ENCODE data around the gene LGALS3BP. TPM values are rescaled to one million over a fixed set of nuclear protein-coding genes. Genes with fewer than 3 reads are reported as not detected.

LGALS3BP gene
- total RNA-seq, 1 donor from 2014 or later: 488 TPM

DNA sequence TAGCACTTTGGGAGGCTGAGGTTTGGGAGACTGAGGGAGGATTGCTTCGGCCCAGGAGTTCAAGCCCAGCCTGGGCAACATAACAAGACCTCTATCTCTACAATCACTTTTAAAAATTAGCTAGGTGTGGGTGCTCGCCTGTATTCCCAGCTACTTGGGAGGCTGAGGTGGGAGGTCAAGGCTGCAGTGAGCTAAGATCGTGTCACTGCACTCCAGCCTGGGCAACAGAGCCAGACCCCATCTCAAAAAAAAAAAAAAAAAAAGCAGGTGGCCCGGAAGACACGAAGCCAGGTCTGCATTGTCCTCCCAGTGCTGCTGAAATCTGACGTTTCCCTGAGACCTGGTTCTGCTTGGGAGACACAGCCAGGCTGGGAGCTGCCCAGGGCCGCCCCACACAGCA, 35.7 kb downstream of the LGALS3BP start:
- TF ChIP-seq, protein P1, sequence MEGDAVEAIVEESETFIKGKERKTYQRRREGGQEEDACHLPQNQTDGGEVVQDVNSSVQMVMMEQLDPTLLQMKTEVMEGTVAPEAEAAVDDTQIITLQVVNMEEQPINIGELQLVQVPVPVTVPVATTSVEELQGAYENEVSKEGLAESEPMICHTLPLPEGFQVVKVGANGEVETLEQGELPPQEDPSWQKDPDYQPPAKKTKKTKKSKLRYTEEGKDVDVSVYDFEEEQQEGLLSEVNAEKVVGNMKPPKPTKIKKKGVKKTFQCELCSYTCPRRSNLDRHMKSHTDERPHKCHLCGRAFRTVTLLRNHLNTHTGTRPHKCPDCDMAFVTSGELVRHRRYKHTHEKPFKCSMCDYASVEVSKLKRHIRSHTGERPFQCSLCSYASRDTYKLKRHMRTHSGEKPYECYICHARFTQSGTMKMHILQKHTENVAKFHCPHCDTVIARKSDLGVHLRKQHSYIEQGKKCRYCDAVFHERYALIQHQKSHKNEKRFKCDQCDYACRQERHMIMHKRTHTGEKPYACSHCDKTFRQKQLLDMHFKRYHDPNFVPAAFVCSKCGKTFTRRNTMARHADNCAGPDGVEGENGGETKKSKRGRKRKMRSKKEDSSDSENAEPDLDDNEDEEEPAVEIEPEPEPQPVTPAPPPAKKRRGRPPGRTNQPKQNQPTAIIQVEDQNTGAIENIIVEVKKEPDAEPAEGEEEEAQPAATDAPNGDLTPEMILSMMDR (IDR thresholded peaks at IDR 0.05): no peak
- TF ChIP-seq POLR2AphosphoS5 (IDR thresholded peaks at IDR 0.05; ENCODE audit: insufficient read depth in 1 of 2, low read depth in 1 of 2) (no peak), POLR2A (IDR thresholded peaks at IDR 0.05) (no peak)
- H3K27me3 ChIP-seq: no peaks in the 10 kb centered on the region
- H3K27ac ChIP-seq: no peak overlapping the region
- no peaks in the 10 kb centered on the region for H3K4me1 ChIP-seq
- no peak for DNase-seq (ENCODE audit: extremely low spot score in 2 of 2)
- intact Hi-C loops (cut with DNase I): no loop called here
- no peaks in the 10 kb centered on the region for H3K36me3 ChIP-seq
- no peaks in the 10 kb centered on the region for H3K9me3 ChIP-seq
- H3K4me3 ChIP-seq: no peak overlapping the region

DNA sequence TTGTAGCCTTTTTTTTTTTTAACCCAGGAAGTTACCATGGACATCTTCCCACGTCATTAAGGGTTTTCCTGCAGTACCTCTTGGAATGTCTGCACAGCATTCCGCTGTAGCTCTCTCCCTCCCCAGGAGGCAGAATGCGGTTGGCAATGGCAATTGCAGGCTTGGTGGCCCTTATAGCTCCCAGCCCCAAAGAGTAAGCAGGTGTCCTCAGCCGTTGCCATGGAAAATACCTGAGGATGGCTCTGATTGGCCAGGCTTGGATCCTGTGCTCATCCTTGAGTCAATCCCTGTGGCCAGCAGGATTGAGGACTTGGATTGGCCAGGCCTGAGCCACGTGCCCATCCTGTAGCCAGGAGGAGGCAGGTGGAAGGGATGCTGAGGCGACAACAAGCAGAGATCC, 39.0 kb downstream of the LGALS3BP start:
- no peaks in the 10 kb centered on the region for H3K36me3 ChIP-seq
- TF ChIP-seq POLR2A (IDR thresholded peaks at IDR 0.05) (no peak), POLR2AphosphoS5 (IDR thresholded peaks at IDR 0.05; ENCODE audit: insufficient read depth in 1 of 2, low read depth in 1 of 2) (no peak)
- TF ChIP-seq, protein P1 (IDR thresholded peaks at IDR 0.05): no peak
- DNase-seq (ENCODE audit: extremely low spot score in 2 of 2): no peak
- H3K4me3 ChIP-seq: no peak overlapping the region
- intact Hi-C loops (cut with DNase I): no loop called here
- H3K27ac ChIP-seq: no peak overlapping the region
- H3K27me3 ChIP-seq: no peaks in the 10 kb centered on the region
- no peaks in the 10 kb centered on the region for H3K9me3 ChIP-seq
- peaks cover 9% of the 10 kb centered on the region for H3K4me1 ChIP-seq

DNA sequence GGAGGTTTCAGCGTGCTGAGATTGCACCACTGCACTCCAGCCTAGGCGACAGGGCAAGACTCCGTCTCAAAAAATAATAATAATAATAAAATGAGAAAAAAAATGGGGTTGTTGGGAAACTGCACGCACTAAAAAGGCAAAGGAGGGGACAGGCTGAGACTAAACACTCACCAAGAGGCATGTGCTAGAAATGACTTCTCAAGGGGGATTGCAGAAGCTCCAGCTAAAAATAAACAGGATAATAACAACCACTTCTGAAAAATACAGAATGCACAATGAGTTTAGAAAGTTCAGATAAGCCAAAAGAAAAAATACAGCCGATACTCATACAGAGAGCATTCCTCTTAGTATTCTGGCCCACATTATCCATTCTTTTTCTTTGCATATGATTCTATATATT, 39.5 kb downstream of the LGALS3BP start:
- Histone ChIP-seq H3K4me3 (no peak overlapping the region), H3K36me3 (no peaks in the 10 kb centered on the region), H3K27ac (no peak overlapping the region), H3K27me3 (no peaks in the 10 kb centered on the region), H3K9me3 (no peaks in the 10 kb centered on the region), H3K4me1 (peaks cover 14% of the 10 kb centered on the region)
- TF ChIP-seq, protein P1 (IDR thresholded peaks at IDR 0.05): no peak
- TF ChIP-seq POLR2A (IDR thresholded peaks at IDR 0.05) (no peak), POLR2AphosphoS5 (IDR thresholded peaks at IDR 0.05; ENCODE audit: insufficient read depth in 1 of 2, low read depth in 1 of 2) (no peak)
- intact Hi-C loops (cut with DNase I): no loop called here
- DNase-seq (ENCODE audit: extremely low spot score in 2 of 2): no peak

DNA sequence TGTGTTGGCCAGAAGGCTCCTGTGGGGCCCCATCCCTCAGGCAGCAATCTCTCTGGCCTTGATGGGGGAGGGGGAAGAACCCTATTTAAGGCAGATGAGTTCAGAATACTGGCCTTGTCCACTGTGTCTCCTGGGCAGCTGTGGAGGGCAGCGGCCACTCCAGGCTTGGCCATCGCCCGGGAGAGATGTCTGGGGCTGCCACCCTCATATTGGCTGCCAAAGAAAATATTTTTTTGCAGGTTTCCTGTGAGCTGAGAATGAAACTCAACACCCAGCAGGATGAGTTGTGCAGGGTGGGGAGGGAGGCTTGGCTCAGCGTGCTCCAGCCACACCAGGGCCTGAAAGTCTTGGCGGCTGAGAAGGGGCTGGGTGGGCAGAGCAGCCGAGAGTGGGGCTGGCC, 40.1 kb downstream of the LGALS3BP start:
- H3K4me3 ChIP-seq: no peak overlapping the region
- H3K36me3 ChIP-seq: no peaks in the 10 kb centered on the region
- H3K4me1 ChIP-seq: peaks cover 20% of the 10 kb centered on the region
- H3K9me3 ChIP-seq: no peaks in the 10 kb centered on the region
- no peak for DNase-seq (ENCODE audit: extremely low spot score in 2 of 2)
- H3K27ac ChIP-seq: no peak overlapping the region
- TF ChIP-seq, protein P1 (IDR thresholded peaks at IDR 0.05): no peak
- TF ChIP-seq POLR2A (IDR thresholded peaks at IDR 0.05) (no peak), POLR2AphosphoS5 (IDR thresholded peaks at IDR 0.05; ENCODE audit: insufficient read depth in 1 of 2, low read depth in 1 of 2) (no peak)
- H3K27me3 ChIP-seq: no peaks in the 10 kb centered on the region
- intact Hi-C loops (cut with DNase I): no loop called here

DNA sequence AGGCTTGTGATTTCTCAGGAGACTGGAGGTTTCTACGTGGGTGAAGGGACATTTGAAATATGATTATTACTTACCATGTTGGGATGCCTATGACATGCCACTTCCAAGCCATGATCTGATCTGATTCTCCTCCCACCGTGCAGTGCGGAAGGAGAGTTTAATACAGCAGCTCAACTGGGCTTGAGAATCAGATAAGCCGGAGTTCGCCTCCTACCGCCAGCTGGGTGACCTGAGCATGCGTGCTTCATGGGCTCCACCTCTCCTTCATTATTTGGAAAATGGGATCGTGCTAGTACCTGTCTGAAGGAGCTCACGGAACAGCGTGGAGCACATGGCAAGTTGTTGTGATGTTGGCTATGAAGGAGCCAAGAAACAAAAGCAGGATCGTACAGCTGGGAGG, 42.2 kb downstream of the LGALS3BP start:
- Histone ChIP-seq H3K9me3 (no peaks in the 10 kb centered on the region), H3K4me3 (no peak overlapping the region), H3K27ac (no peak overlapping the region), H3K4me1 (peaks cover 38% of the 10 kb centered on the region), H3K36me3 (no peaks in the 10 kb centered on the region), H3K27me3 (no peaks in the 10 kb centered on the region)
- intact Hi-C loops (cut with DNase I): no loop called here
- no peak for DNase-seq (ENCODE audit: extremely low spot score in 2 of 2)
- TF ChIP-seq POLR2AphosphoS5 (IDR thresholded peaks at IDR 0.05; ENCODE audit: insufficient read depth in 1 of 2, low read depth in 1 of 2): no peak
- TF ChIP-seq, protein P1 (IDR thresholded peaks at IDR 0.05): no peak
- TF ChIP-seq POLR2A (IDR thresholded peaks at IDR 0.05): no peak
